ENCODE data around the gene DIP2A. TPM values are rescaled to one million over a fixed set of nuclear protein-coding genes. Genes with fewer than 3 reads are reported as not detected.
"Not testable (repeated sequence)": the region's sequence is repeated elsewhere in the genome, so short reads cannot be mapped to it uniquely, and the experiment has no call there.

Gene DIP2A
- total and polyA plus RNA-seq, 2 experiments from 2014 or later = 19.8 to 24.6 TPM

DNA sequence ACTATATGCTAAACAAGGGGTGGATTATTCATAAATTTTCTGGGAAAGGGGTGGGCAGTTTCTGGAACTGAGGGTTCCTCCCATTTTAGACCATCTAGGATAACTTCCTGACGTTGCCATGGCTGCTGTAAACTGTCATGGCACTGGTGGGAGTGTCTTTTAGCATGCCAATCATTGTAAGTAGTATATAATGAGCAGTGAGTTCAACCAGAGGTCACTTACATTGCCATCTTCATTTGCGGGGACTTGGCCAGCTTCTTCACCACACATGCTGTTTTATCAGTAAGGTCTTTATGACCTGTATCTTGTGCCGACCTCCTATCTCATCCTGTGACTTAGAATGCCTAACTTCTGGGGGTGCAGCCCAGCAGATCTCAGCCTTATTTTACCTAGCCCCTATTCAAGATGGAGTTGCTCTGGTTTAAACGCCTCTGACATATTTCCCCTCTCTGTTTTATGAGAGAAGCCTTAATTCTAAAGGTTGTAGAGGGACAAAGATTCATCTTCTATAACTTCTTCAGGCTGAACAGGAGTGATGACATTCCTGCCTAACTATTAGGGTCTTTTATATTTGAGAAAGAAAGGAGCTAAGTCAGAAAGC, 60.4 kb downstream of the DIP2A start:
- H3K4me2 ChIP-seq = no peak overlapping the region
- H3K4me1 ChIP-seq (ENCODE audit: insufficient read depth) = no peaks in the 10 kb centered on the region
- H3K27ac ChIP-seq = no peak overlapping the region
- TF ChIP-seq EZH2 (IDR thresholded peaks at IDR 0.05; ENCODE audit: borderline replicate concordance) (no peak), EZH2phosphoT487 (IDR thresholded peaks at IDR 0.05; ENCODE audit: low read depth, severe bottlenecking, unreplicated experiment) (no peak)
- TF ChIP-seq, protein P1, sequence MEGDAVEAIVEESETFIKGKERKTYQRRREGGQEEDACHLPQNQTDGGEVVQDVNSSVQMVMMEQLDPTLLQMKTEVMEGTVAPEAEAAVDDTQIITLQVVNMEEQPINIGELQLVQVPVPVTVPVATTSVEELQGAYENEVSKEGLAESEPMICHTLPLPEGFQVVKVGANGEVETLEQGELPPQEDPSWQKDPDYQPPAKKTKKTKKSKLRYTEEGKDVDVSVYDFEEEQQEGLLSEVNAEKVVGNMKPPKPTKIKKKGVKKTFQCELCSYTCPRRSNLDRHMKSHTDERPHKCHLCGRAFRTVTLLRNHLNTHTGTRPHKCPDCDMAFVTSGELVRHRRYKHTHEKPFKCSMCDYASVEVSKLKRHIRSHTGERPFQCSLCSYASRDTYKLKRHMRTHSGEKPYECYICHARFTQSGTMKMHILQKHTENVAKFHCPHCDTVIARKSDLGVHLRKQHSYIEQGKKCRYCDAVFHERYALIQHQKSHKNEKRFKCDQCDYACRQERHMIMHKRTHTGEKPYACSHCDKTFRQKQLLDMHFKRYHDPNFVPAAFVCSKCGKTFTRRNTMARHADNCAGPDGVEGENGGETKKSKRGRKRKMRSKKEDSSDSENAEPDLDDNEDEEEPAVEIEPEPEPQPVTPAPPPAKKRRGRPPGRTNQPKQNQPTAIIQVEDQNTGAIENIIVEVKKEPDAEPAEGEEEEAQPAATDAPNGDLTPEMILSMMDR (IDR thresholded peaks at IDR 0.05; ENCODE audit: poor library complexity) = no peak
- no peak overlapping the region for H3K4me3 ChIP-seq
- WGBS (ENCODE audit: low lambda C conversion rate, missing lambda C conversion rate) = 68% methylated on average over 4 of the region's 4 CpGs
- no peaks in the 10 kb centered on the region for H3K9me2 ChIP-seq (replicated peaks; ENCODE audit: insufficient read depth)
- H3K9me3 ChIP-seq (ENCODE audit: low read depth) = no peaks in the 10 kb centered on the region
- H3K79me2 ChIP-seq = no peaks in the 10 kb centered on the region
- H3K27me3 ChIP-seq = no peaks in the 10 kb centered on the region
- DNase-seq (ENCODE audit: low spot score) = no peak
- H4K20me1 ChIP-seq (ENCODE audit: insufficient read depth, poor library complexity, severe bottlenecking) = no peaks in the 10 kb centered on the region
- no peaks in the 10 kb centered on the region for H3K36me3 ChIP-seq (replicated peaks; ENCODE audit: insufficient read depth, low read depth)
- no peak overlapping the region for H2AFZ ChIP-seq

DNA sequence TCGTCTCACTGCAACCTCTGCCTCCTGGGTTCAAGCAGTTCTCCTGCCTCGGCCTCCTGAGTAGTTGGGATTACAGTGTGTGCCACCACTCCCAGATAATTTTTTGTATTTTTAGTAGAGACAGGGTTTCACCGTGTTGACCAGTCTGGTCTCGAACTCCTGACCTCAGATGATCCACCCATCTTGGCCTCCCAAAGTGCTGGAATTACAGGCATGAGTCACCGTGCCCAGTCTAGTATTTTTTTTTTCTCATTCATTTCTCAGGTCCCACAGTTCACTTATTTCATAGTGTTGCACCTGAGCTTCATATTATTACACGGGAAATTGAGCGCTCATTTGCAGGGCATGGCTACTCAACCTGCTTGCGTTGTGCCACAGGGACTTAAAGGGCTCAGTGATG, 68.7 kb downstream of the DIP2A start:
- not testable (repeated sequence) for H3K4me3 ChIP-seq; H3K36me3 ChIP-seq (replicated peaks; ENCODE audit: insufficient read depth, low read depth); H3K79me2 ChIP-seq; H3K4me1 ChIP-seq (ENCODE audit: insufficient read depth); H3K4me2 ChIP-seq; DNase-seq (ENCODE audit: low spot score); H3K27me3 ChIP-seq; H3K27ac ChIP-seq; H4K20me1 ChIP-seq (ENCODE audit: insufficient read depth, poor library complexity, severe bottlenecking); H3K9me3 ChIP-seq (ENCODE audit: low read depth); H2AFZ ChIP-seq; H3K9me2 ChIP-seq (replicated peaks; ENCODE audit: insufficient read depth)
- 98% methylated on average over 8 of the region's 8 CpGs for WGBS (ENCODE audit: low lambda C conversion rate, missing lambda C conversion rate)

DNA sequence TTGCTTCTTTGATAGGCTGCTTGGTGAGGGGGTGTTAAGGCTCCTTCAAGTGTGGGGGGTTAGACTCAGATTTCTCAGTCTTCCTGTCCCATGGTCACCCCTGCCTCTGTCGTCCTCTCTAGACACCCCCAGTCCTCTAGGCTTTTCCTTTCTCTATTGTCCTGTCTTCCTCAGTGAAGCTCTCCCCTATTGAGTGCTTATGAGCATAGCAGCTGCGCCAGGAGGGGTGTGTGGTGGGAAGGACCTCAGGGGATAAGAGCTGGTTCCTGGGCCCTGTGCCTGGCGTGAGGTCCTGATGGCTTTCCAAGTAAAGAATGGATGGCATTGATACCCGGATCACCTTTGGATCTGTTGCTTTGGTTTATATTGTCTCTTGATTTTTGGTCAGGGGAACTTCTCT, 69.1 kb downstream of the DIP2A start:
- Histone ChIP-seq H3K4me2 (no peak overlapping the region), H4K20me1 (ENCODE audit: insufficient read depth, poor library complexity, severe bottlenecking) (no peaks in the 10 kb centered on the region), H3K9me2 (replicated peaks; ENCODE audit: insufficient read depth) (no peaks in the 10 kb centered on the region), H2AFZ (no peak overlapping the region), H3K79me2 (no peaks in the 10 kb centered on the region), H3K27me3 (no peaks in the 10 kb centered on the region), H3K9me3 (ENCODE audit: low read depth) (no peaks in the 10 kb centered on the region), H3K4me3 (no peak overlapping the region), H3K36me3 (replicated peaks; ENCODE audit: insufficient read depth, low read depth) (no peaks in the 10 kb centered on the region), H3K4me1 (ENCODE audit: insufficient read depth) (no peaks in the 10 kb centered on the region), H3K27ac (no peak overlapping the region)
- TF ChIP-seq, protein P1 (IDR thresholded peaks at IDR 0.05; ENCODE audit: poor library complexity) = no peak
- TF ChIP-seq EZH2phosphoT487 (IDR thresholded peaks at IDR 0.05; ENCODE audit: low read depth, severe bottlenecking, unreplicated experiment) = no peak
- no peak for TF ChIP-seq EZH2 (IDR thresholded peaks at IDR 0.05; ENCODE audit: borderline replicate concordance)
- DNase-seq (ENCODE audit: low spot score) = no peak
- WGBS (ENCODE audit: low lambda C conversion rate, missing lambda C conversion rate) = 96% methylated on average over 4 of the region's 4 CpGs

GRCh38 chr21:46532080-46532479, 73.4 kb downstream of the DIP2A start:
- WGBS (ENCODE audit: low lambda C conversion rate, missing lambda C conversion rate) = 82% methylated on average over 7 of the region's 7 CpGs
- H3K9me2 ChIP-seq (replicated peaks; ENCODE audit: insufficient read depth) = no peaks in the 10 kb centered on the region

More at GRCh38 chr21:46532080-46532479, 73.4 kb downstream of the DIP2A start:
- Histone ChIP-seq H3K4me2 (no peak overlapping the region), H3K36me3 (replicated peaks; ENCODE audit: insufficient read depth, low read depth) (no peaks in the 10 kb centered on the region), H3K27me3 (no peaks in the 10 kb centered on the region), H3K4me3 (no peak overlapping the region), H3K9me3 (ENCODE audit: low read depth) (no peaks in the 10 kb centered on the region), H3K4me1 (ENCODE audit: insufficient read depth) (no peaks in the 10 kb centered on the region), H2AFZ (no peak overlapping the region), H3K79me2 (no peaks in the 10 kb centered on the region), H3K27ac (no peak overlapping the region), H4K20me1 (ENCODE audit: insufficient read depth, poor library complexity, severe bottlenecking) (no peaks in the 10 kb centered on the region)
- TF ChIP-seq EZH2phosphoT487 (IDR thresholded peaks at IDR 0.05; ENCODE audit: low read depth, severe bottlenecking, unreplicated experiment) (no peak), EZH2 (IDR thresholded peaks at IDR 0.05; ENCODE audit: borderline replicate concordance) (no peak)
- TF ChIP-seq, protein P1 (IDR thresholded peaks at IDR 0.05; ENCODE audit: poor library complexity) = no peak
- no peak for DNase-seq (ENCODE audit: low spot score)

Data from hepatocyte (in vitro differentiated cells).